ENCODE data around the gene KCNK4.

The KCNK4 gene

GRCh38 chr11:64249038-64249437, 42.1 kb upstream of the KCNK4 start:
- H3K4me1 Mint-ChIP-seq (ENCODE audit: low read depth in 2 of 2), result peaks cover 21 to 33% of the 10 kb centered on the region in 2 donors

GRCh38 chr11:64249563-64250414, 41.3 kb upstream of the KCNK4 start:
- Mint-ChIP-seq H3K4me3 (peak overlapping the region in 1 of 2 donors; percentile 67), H3K27ac (no peak overlapping the region)
- no peak for ATAC-seq (replicated peaks)

More at GRCh38 chr11:64249038-64249437, 42.1 kb upstream of the KCNK4 start:
- H3K9me3 Mint-ChIP-seq, result no peaks in the 10 kb centered on the region
- peak overlapping the region in 1 of 2 donors; percentile 89 for H3K4me3 Mint-ChIP-seq
- no peak for DNase-seq
- no peaks in the 10 kb centered on the region for H3K27me3 Mint-ChIP-seq
- H3K27ac Mint-ChIP-seq, result no peak overlapping the region
- no peak for ATAC-seq (replicated peaks)
- peaks cover 18% of the 10 kb centered on the region for H3K36me3 Mint-ChIP-seq (ENCODE audit: insufficient read depth)

GRCh38 chr11:64250415-64251015, 40.6 kb upstream of the KCNK4 start:
- no peak for ATAC-seq (replicated peaks)
- H3K4me1 Mint-ChIP-seq (ENCODE audit: low read depth in 2 of 2), result peaks cover 14 to 32% of the 10 kb centered on the region in 2 donors
- H3K36me3 Mint-ChIP-seq (ENCODE audit: insufficient read depth), result peaks cover 23% of the 10 kb centered on the region

More at GRCh38 chr11:64249563-64250414, 41.3 kb upstream of the KCNK4 start:
- peaks cover 21% of the 10 kb centered on the region for H3K36me3 Mint-ChIP-seq (ENCODE audit: insufficient read depth)
- H3K27me3 Mint-ChIP-seq, result no peaks in the 10 kb centered on the region
- no peak for DNase-seq
- H3K9me3 Mint-ChIP-seq, result no peaks in the 10 kb centered on the region
- H3K4me1 Mint-ChIP-seq (ENCODE audit: low read depth in 2 of 2), result peaks cover 21 to 34% of the 10 kb centered on the region in 2 donors

GRCh38 chr11:64251016-64251752, 39.9 kb upstream of the KCNK4 start, which contains the start of gene PLCB3:
Gene PLCB3, plus strand, starts transcription at chr11:64251530. Its CDS starts 120 bp downstream, at chr11:64251650.
- Mint-ChIP-seq H3K4me1 (ENCODE audit: low read depth in 2 of 2) (peaks cover 7 to 26% of the 10 kb centered on the region in 2 donors), H3K36me3 (ENCODE audit: insufficient read depth) (peaks cover 18% of the 10 kb centered on the region), H3K27ac (peak within 1 kb of the TSS in 1 of 2 donors; percentile 86), H3K27me3 (no peaks in the 10 kb centered on the region), H3K4me3 (peak within 1 kb of the TSS; percentile 91 to 94), H3K9me3 (no peaks in the 10 kb centered on the region)
- peak; percentile 65 for ATAC-seq (replicated peaks)
- peak; percentile 49 to 62 (median 50) for DNase-seq

More at GRCh38 chr11:64250415-64251015, 40.6 kb upstream of the KCNK4 start:
- H3K27me3 Mint-ChIP-seq, result no peaks in the 10 kb centered on the region
- DNase-seq, result no peak
- no peaks in the 10 kb centered on the region for H3K9me3 Mint-ChIP-seq
- H3K27ac Mint-ChIP-seq, result no peak overlapping the region
- peak overlapping the region; percentile 67 to 91 for H3K4me3 Mint-ChIP-seq

- peak overlapping the region in 1 of 2 donors; percentile 86 for H3K27ac Mint-ChIP-seq
- ATAC-seq (replicated peaks), result no peak
- no peak for DNase-seq
These were observed 39.4 kb upstream of the KCNK4 start for GRCh38 chr11:64251753-64252002.

GRCh38 chr11:64252003-64252872, 38.9 kb upstream of the KCNK4 start:
- H3K4me1 Mint-ChIP-seq (ENCODE audit: low read depth in 2 of 2), result peaks cover 7 to 22% of the 10 kb centered on the region in 2 donors
- ATAC-seq (replicated peaks), result no peak
- DNase-seq, result no peak
- no peaks in the 10 kb centered on the region for H3K9me3 Mint-ChIP-seq
- peak overlapping the region in 1 of 2 donors; percentile 86 for H3K27ac Mint-ChIP-seq
- peaks cover 18% of the 10 kb centered on the region for H3K36me3 Mint-ChIP-seq (ENCODE audit: insufficient read depth)
- no peaks in the 10 kb centered on the region for H3K27me3 Mint-ChIP-seq
- peak overlapping the region; percentile 91 to 94 for H3K4me3 Mint-ChIP-seq

More at GRCh38 chr11:64251753-64252002, 39.4 kb upstream of the KCNK4 start:
- H3K27me3 Mint-ChIP-seq, result no peaks in the 10 kb centered on the region
- H3K9me3 Mint-ChIP-seq, result no peaks in the 10 kb centered on the region
- peak overlapping the region; percentile 91 to 94 for H3K4me3 Mint-ChIP-seq
- peaks cover 7 to 26% of the 10 kb centered on the region in 2 donors for H3K4me1 Mint-ChIP-seq (ENCODE audit: low read depth in 2 of 2)
- H3K36me3 Mint-ChIP-seq (ENCODE audit: insufficient read depth), result peaks cover 18% of the 10 kb centered on the region

DNA sequence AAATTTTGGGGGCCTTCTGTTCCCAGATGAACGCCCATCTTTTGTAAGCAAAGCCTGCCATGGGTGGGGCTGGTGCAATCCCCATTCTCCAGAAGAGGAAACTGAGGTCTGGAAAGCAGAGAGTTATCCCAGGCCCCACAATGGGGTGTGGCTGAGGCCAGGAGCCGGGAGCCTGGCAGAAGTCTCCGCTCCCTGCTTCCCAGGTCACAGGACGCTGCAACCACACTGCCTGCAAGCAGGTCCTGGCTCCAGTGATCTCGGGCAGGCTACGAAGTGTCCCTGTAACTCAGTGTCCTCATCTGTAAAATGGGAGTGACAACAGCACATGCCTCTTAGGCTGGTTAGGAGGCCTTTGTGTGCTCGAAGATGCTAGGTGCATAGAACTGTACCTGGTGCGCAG, 38.1 kb upstream of the KCNK4 start:
- Mint-ChIP-seq H3K27me3 (no peaks in the 10 kb centered on the region), H3K4me1 (ENCODE audit: low read depth in 2 of 2) (peaks cover 7 to 21% of the 10 kb centered on the region in 2 donors), H3K27ac (no peak overlapping the region), H3K36me3 (ENCODE audit: insufficient read depth) (peaks cover 20% of the 10 kb centered on the region), H3K9me3 (no peaks in the 10 kb centered on the region), H3K4me3 (peak overlapping the region; percentile 91 to 94)
- no peak for ATAC-seq (replicated peaks)
- DNase-seq, result no peak

DNA sequence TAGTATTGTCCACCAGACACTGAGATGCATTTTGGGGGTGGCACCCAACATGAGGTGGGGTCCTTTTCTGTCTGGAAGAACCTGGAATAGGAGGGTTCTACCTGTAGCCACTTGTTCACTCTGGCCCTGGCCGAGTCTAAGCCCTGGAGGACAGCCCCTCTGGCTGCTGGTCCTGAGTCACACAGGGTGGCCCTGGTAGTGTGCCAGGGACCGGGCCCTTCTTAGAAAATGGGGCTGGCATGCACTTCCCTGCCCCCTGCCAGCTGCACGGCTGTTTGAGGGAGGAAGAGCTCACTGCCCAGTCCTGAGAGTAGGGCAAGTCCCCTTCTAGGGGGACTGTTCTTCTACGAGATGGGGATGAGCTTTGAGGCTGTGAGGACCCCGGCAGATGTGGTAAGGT, 37.6 kb upstream of the KCNK4 start:
- DNase-seq, result no peak
- H3K27ac Mint-ChIP-seq, result peak overlapping the region in 1 of 2 donors; percentile 41
- no peak overlapping the region for H3K4me3 Mint-ChIP-seq
- H3K36me3 Mint-ChIP-seq (ENCODE audit: insufficient read depth), result peaks cover 19% of the 10 kb centered on the region
- no peaks in the 10 kb centered on the region for H3K9me3 Mint-ChIP-seq
- no peak for ATAC-seq (replicated peaks)
- peaks cover 7 to 21% of the 10 kb centered on the region in 2 donors for H3K4me1 Mint-ChIP-seq (ENCODE audit: low read depth in 2 of 2)
- no peaks in the 10 kb centered on the region for H3K27me3 Mint-ChIP-seq

- no peak for ATAC-seq (replicated peaks)
- no peak for DNase-seq
- Mint-ChIP-seq H3K36me3 (ENCODE audit: insufficient read depth) (peaks cover 19% of the 10 kb centered on the region), H3K27ac (peak overlapping the region in 1 of 2 donors; percentile 41), H3K4me1 (ENCODE audit: low read depth in 2 of 2) (peaks cover 8 to 22% of the 10 kb centered on the region in 2 donors), H3K9me3 (no peaks in the 10 kb centered on the region), H3K4me3 (no peak overlapping the region), H3K27me3 (no peaks in the 10 kb centered on the region)
These were observed 36.8 kb upstream of the KCNK4 start for GRCh38 chr11:64254326-64254725.

DNA sequence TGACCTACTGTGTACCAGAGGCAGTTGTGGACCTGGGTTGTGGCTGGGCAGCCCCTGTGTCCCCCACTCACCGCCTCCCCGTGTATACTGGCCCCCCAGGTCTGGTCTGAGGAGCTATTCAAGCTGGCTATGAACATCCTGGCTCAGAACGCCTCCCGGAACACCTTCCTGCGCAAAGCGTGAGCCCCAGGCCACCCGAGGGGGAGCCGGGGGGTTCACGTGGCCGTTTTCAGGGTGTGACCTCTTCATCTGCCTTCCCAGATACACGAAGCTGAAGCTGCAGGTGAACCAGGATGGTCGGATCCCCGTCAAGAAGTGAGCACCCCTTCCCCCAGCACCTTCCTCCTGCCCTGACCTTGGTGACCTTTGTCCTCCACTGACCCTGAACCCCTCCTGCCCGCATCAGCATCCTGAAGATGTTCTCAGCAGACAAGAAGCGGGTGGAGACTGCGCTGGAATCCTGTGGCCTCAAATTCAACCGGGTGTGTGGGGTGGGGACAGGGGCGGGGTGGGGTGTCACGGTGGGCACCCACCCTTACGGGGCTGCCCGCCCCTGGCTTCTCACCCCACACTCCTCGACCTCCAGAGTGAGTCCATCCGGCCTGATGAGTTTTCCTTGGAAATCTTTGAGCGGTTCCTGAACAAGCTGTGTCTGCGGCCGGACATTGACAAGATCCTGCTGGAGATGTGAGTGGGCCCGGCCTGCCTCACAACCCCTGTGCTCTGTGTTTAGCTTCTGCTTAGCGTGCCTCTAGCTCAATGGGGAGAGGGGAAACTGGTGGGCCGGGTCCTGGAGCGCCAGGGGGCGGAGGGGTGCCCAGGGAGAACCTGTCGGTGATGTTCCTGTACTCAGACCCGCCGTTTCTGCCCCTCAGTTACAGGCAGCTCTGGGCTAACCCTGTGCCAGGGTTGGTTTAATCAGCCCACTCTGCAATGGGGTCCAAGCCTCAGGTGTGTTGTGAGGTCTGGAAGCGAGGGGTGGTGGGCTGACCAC, 35.7 kb upstream of the KCNK4 start:
- peaks cover 19 to 28% of the 10 kb centered on the region in 2 donors for H3K4me1 Mint-ChIP-seq (ENCODE audit: low read depth in 2 of 2)
- no peak for DNase-seq
- peaks cover 20% of the 10 kb centered on the region for H3K36me3 Mint-ChIP-seq (ENCODE audit: insufficient read depth)
- ATAC-seq (replicated peaks), result no peak
- H3K9me3 Mint-ChIP-seq, result no peaks in the 10 kb centered on the region
- no peaks in the 10 kb centered on the region for H3K27me3 Mint-ChIP-seq
- no peak overlapping the region for H3K4me3 Mint-ChIP-seq
- no peak overlapping the region for H3K27ac Mint-ChIP-seq

- Mint-ChIP-seq H3K4me1 (ENCODE audit: low read depth in 2 of 2) (peaks cover 19 to 24% of the 10 kb centered on the region in 2 donors), H3K27ac (no peak overlapping the region), H3K9me3 (no peaks in the 10 kb centered on the region), H3K27me3 (no peaks in the 10 kb centered on the region), H3K4me3 (no peak overlapping the region), H3K36me3 (ENCODE audit: insufficient read depth) (peaks cover 22% of the 10 kb centered on the region)
- DNase-seq, result no peak
- ATAC-seq (replicated peaks), result no peak
These were observed 34.8 kb upstream of the KCNK4 start for GRCh38 chr11:64256300-64256699.

DNA sequence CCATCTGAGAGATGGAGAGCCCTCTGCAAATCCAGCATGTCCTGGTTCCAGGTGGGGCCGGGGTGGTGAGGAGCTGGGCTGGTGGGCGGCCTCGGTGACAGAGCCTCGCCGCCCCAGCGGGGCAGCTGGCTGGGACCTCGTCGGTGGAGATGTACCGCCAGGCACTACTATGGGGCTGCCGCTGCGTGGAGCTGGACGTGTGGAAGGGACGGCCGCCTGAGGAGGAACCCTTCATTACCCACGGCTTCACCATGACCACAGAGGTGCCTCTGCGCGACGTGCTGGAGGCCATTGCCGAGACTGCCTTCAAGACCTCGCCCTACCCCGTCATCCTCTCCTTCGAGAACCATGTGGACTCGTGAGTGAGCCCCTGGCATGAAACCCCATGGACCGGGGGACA, 32.7 kb upstream of the KCNK4 start:
- no peaks in the 10 kb centered on the region for H3K9me3 Mint-ChIP-seq
- H3K4me1 Mint-ChIP-seq (ENCODE audit: low read depth in 2 of 2), result peaks cover 11 to 17% of the 10 kb centered on the region in 2 donors
- H3K36me3 Mint-ChIP-seq (ENCODE audit: insufficient read depth), result peaks cover 20% of the 10 kb centered on the region
- no peak overlapping the region for H3K4me3 Mint-ChIP-seq
- DNase-seq, result no peak
- no peaks in the 10 kb centered on the region for H3K27me3 Mint-ChIP-seq
- no peak for ATAC-seq (replicated peaks)
- H3K27ac Mint-ChIP-seq, result no peak overlapping the region

Measured in effector memory CD8-positive, alpha-beta T cell (primary cell).